HL-60/S4 (cell line): ENCODE measurements around the gene CREG1.

Experiments used
- in situ Hi-C: fragments of 300-500 bp; cut with MboI; formaldehyde crosslinking; loops from 2 replicates; pipeline ENCODE4 v1.14.3; 2022; ENCODE audit warnings: low sequenced_read_pairs

Gene CREG1

GRCh38 chr1:167533851-167534300 is 19.7 kb downstream of the CREG1 start:
- in situ Hi-C loops: loop anchor here (10.0 to 25.0 kb wide), 3 partner anchors 269 to 622 kb away; no protein-coding TSS in a partner anchor

GRCh38 chr1:167532964-167533824 is 20.4 kb downstream of the CREG1 start:
- in situ Hi-C loops: loop anchor here (10.0 to 25.0 kb wide), 3 partner anchors 268 to 621 kb away; no protein-coding TSS in a partner anchor

- in situ Hi-C loops: loop anchor here (10.0 to 25.0 kb wide), 3 partner anchors 268 to 620 kb away; no protein-coding TSS in a partner anchor
These were observed 21.2 kb downstream of the CREG1 start for GRCh38 chr1:167532375-167532774.

- in situ Hi-C loops: loop anchor here (10.0 to 25.0 kb wide), 3 partner anchors 265 to 618 kb away; no protein-coding TSS in a partner anchor
These were observed 23.6 kb downstream of the CREG1 start for GRCh38 chr1:167529829-167530474.

- in situ Hi-C loops: loop anchor here (25.0 kb wide), 1 partner anchor 616 kb away; no protein-coding TSS in a partner anchor
These were observed 25.4 kb downstream of the CREG1 start for GRCh38 chr1:167528057-167528728.

- in situ Hi-C loops: loop anchor here (25.0 kb wide), 1 partner anchor 615 kb away; no protein-coding TSS in a partner anchor
These were observed 26.7 kb downstream of the CREG1 start for GRCh38 chr1:167526667-167527383.

GRCh38 chr1:167524651-167525050 is 28.9 kb downstream of the CREG1 start:
- in situ Hi-C loops: loop anchor here (25.0 kb wide), 1 partner anchor 612 kb away; no protein-coding TSS in a partner anchor

- in situ Hi-C loops: no loop called here
These were observed 31.3 kb downstream of the CREG1 start for GRCh38 chr1:167522246-167522645.

- in situ Hi-C loops: no loop called here
These were observed 32.8 kb downstream of the CREG1 start for GRCh38 chr1:167520711-167521206.

GRCh38 chr1:167518331-167518700 is 35.2 kb downstream of the CREG1 start, which contains the start of gene CD247:
CD247 (minus strand) TSS chr1:167518529; CDS start chr1:167518465, 64 bp downstream.
- in situ Hi-C loops: no loop called here

- in situ Hi-C loops: no loop called here
These were observed 35.8 kb downstream of the CREG1 start for GRCh38 chr1:167517535-167518330.

- in situ Hi-C loops: no loop called here
These were observed 36.9 kb downstream of the CREG1 start for GRCh38 chr1:167516404-167517388.

- in situ Hi-C loops: no loop called here
These were observed 37.7 kb downstream of the CREG1 start for GRCh38 chr1:167515893-167516321.

GRCh38 chr1:167515461-167515860 is 38.1 kb downstream of the CREG1 start:
- in situ Hi-C loops: no loop called here

GRCh38 chr1:167514288-167514687 is 39.3 kb downstream of the CREG1 start:
- in situ Hi-C loops: no loop called here

GRCh38 chr1:167512046-167512654 is 41.4 kb downstream of the CREG1 start:
- in situ Hi-C loops: no loop called here

- in situ Hi-C loops: no loop called here
These were observed 42.1 kb downstream of the CREG1 start for GRCh38 chr1:167511374-167511986.
